Measurements from ENCODE around the gene SPSB2.
"Not testable (repeated sequence)": the region's sequence is repeated elsewhere in the genome, so short reads cannot be mapped to it uniquely, and the experiment has no call there.

SPSB2 gene

DNA sequence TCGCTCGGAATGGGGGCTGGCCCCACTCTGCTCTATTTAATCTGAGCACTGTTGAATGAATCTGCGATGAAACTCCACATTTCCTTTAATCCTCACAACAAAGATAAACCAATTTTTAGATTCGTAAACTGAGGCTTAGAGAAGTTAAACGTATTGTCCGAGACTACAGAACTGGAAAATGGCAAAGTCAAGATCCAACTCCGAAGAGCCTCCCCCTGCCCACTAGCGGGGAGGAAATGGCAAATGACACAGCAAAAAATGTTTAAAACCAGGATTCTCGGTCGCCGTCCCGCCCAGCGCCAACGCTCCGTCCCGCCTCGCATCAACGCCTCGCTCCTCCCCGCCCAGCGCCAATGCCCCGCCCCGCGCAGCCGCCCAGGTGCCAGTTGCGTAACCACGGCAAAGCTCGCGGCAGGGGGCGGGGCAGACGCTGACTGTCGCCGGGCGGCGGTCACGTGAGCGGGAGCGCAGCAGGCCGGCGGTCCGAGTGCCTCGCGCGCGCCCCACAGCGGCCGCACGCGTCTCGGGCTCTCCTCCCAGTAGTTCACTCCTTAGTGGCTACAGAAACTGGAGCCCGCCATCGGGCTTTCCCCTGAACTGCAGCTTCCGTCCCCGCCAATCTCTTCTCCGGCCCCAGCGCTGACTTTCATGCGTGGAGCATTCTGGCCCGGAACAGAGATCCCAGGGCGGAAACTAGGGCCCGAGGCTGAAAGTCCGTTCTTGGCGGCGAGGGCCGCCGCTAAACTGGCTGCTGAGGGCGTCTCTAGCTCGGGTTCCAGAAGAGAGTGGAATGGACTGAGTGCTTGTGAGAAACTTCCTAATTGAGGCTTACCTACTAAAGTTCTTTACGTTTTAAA, 17.9 kb upstream of the SPSB2 start:
- H3F3A ChIP-seq (ENCODE audit: insufficient read depth, low read length) = peaks cover 9% of the 10 kb centered on the region; the same call in 1 of the 2 replicates
- H2AFZ ChIP-seq (ENCODE audit: low read length) = peak overlapping the region; percentile 71
- peak overlapping the region; percentile 64 for H3K9ac ChIP-seq (ENCODE audit: low read length)
- peak overlapping the region; percentile 77 for H3K27ac ChIP-seq (ENCODE audit: low read length)
- no peaks in the 10 kb centered on the region for H3K9me2 ChIP-seq (replicated peaks; ENCODE audit: insufficient read depth, low read length)
- DNase-seq = peak; percentile 99
- no peaks in the 10 kb centered on the region for H3K27me3 ChIP-seq (replicated peaks; ENCODE audit: insufficient read depth, low read length)
- H4K20me1 ChIP-seq (ENCODE audit: insufficient read depth, low read length) = no peaks in the 10 kb centered on the region
- no peaks in the 10 kb centered on the region for H3K79me2 ChIP-seq (ENCODE audit: low read length)
- no peak for TF ChIP-seq EZH2 (optimal IDR thresholded peaks at IDR 0.05; ENCODE audit: low read depth, low read length)
- TF ChIP-seq, protein P1, sequence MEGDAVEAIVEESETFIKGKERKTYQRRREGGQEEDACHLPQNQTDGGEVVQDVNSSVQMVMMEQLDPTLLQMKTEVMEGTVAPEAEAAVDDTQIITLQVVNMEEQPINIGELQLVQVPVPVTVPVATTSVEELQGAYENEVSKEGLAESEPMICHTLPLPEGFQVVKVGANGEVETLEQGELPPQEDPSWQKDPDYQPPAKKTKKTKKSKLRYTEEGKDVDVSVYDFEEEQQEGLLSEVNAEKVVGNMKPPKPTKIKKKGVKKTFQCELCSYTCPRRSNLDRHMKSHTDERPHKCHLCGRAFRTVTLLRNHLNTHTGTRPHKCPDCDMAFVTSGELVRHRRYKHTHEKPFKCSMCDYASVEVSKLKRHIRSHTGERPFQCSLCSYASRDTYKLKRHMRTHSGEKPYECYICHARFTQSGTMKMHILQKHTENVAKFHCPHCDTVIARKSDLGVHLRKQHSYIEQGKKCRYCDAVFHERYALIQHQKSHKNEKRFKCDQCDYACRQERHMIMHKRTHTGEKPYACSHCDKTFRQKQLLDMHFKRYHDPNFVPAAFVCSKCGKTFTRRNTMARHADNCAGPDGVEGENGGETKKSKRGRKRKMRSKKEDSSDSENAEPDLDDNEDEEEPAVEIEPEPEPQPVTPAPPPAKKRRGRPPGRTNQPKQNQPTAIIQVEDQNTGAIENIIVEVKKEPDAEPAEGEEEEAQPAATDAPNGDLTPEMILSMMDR (IDR thresholded peaks at IDR 0.05; ENCODE audit: low read length) = peak; percentile 87
- no peak for TF ChIP-seq EZH2phosphoT487 (IDR thresholded peaks at IDR 0.05; ENCODE audit: low read length)
- H3K4me1 ChIP-seq (ENCODE audit: low read length) = peaks cover 11% of the 10 kb centered on the region
- H3K4me2 ChIP-seq (ENCODE audit: low read depth, low read length) = peak overlapping the region; percentile 86
- peak overlapping the region; percentile 46 for H3K4me3 ChIP-seq (ENCODE audit: low read length)
- no peaks in the 10 kb centered on the region for H3K36me3 ChIP-seq (replicated peaks; ENCODE audit: insufficient read depth, low read length)
- H3K9me3 ChIP-seq (replicated peaks; ENCODE audit: insufficient read depth, low read length) = no peaks in the 10 kb centered on the region

DNA sequence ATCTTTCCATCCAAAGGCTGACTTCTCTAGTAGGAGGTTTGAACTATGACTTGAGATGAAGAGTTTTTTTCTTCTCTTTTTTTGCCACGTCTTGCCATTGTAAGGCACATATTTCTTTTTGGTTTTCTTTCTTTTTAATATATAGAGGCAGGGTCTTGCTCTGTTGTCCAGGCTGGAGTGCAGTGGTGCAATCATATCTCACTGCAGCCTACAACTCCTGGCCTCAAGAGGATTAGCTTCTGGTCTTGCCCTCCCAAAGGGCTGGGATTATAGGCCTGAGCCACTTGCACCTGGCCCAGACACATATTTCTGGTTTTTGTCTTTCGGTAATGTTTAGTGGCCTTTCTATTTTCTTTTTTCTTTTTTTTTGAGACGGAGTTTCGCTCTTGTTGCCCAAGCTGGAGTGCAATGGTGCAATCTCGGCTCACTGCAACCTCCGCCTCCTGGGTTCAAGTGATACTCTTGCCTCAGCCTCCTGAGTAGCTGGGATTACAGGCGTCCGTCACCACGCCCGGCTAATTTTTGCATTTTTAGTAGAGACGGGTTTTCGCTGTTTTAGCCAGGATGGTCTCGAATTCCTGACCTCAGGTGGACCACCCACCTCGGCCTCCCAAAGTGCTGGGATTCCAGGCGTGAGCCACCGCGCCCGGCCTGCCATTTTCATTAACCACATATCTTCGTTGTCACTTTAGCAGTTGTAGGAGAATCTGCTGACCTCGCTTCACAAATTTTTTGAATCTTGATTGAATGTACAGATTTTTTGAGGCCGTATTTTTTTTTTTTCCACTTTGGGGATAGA, 16.9 kb upstream of the SPSB2 start:
- Histone ChIP-seq H3K4me1 (ENCODE audit: low read length) (peaks cover 11% of the 10 kb centered on the region), H3K27ac (ENCODE audit: low read length) (peak overlapping the region; percentile 75; the same call in 1 of the 2 replicates), H3K4me2 (ENCODE audit: low read depth, low read length) (peak overlapping the region; percentile 86; the same call in 1 of the 2 replicates)
- not testable (repeated sequence) for H3F3A ChIP-seq (ENCODE audit: insufficient read depth, low read length); H3K9ac ChIP-seq (ENCODE audit: low read length); DNase-seq; H3K4me3 ChIP-seq (ENCODE audit: low read length); H3K79me2 ChIP-seq (ENCODE audit: low read length); H3K27me3 ChIP-seq (replicated peaks; ENCODE audit: insufficient read depth, low read length); H3K36me3 ChIP-seq (replicated peaks; ENCODE audit: insufficient read depth, low read length); H3K9me3 ChIP-seq (replicated peaks; ENCODE audit: insufficient read depth, low read length); H3K9me2 ChIP-seq (replicated peaks; ENCODE audit: insufficient read depth, low read length); H2AFZ ChIP-seq (ENCODE audit: low read length); H4K20me1 ChIP-seq (ENCODE audit: insufficient read depth, low read length)

DNA sequence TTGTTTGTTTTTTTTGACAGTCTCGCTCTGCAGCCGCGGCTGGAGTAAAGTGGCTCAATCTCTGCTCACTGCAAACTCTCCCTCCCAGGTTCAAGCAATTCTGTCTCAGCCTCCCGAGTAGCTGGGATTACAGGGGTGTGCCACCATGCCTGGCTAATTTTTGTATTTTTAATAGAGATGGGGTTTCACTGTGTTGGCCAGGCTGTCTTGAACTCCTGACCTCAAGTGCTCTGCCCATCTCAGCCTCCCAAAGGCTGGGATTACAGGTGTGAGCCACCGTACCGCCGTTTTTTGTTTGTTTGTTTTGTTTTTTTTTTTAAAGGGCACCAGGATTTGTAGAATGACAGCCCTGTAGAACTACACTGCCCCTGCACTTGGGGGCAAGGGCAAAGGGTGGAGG, 15.7 kb upstream of the SPSB2 start:
- H3K9me3 ChIP-seq (replicated peaks; ENCODE audit: insufficient read depth, low read length); H3K36me3 ChIP-seq (replicated peaks; ENCODE audit: insufficient read depth, low read length); H2AFZ ChIP-seq (ENCODE audit: low read length); H3K27ac ChIP-seq (ENCODE audit: low read length); H3K9ac ChIP-seq (ENCODE audit: low read length); H3K4me2 ChIP-seq (ENCODE audit: low read depth, low read length); DNase-seq; H3K27me3 ChIP-seq (replicated peaks; ENCODE audit: insufficient read depth, low read length); H3K9me2 ChIP-seq (replicated peaks; ENCODE audit: insufficient read depth, low read length); H3K79me2 ChIP-seq (ENCODE audit: low read length); H4K20me1 ChIP-seq (ENCODE audit: insufficient read depth, low read length); H3K4me3 ChIP-seq (ENCODE audit: low read length); H3F3A ChIP-seq (ENCODE audit: insufficient read depth, low read length): not testable (repeated sequence)
- peaks cover 11% of the 10 kb centered on the region for H3K4me1 ChIP-seq (ENCODE audit: low read length)

DNA sequence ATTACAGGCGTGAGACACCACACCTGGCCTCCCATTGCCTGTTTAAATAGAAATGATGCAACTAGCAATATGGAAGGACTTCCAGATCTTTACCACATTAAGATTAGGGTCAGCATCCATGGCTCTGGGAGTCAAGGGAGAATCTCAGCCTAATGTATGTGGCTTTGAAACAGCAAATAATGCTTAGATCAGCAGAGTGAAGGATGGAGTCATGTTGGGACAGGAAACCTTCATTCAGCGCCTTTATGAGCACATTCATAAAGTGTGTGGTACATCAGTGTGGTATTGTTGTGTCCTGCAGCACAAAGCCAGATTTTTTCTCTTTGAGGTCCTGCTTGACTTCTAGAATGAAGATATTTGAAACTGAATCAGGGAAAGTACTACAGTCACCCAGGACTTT, 15.3 kb upstream of the SPSB2 start:
- Histone ChIP-seq H3K4me3 (ENCODE audit: low read length) (no peak overlapping the region), H3K36me3 (replicated peaks; ENCODE audit: insufficient read depth, low read length) (no peaks in the 10 kb centered on the region), H3K27ac (ENCODE audit: low read length) (no peak overlapping the region), H2AFZ (ENCODE audit: low read length) (no peak overlapping the region), H3K9me3 (replicated peaks; ENCODE audit: insufficient read depth, low read length) (no peaks in the 10 kb centered on the region), H3F3A (ENCODE audit: insufficient read depth, low read length) (peaks cover 9% of the 10 kb centered on the region; the same call in 1 of the 2 replicates), H3K9me2 (replicated peaks; ENCODE audit: insufficient read depth, low read length) (no peaks in the 10 kb centered on the region), H4K20me1 (ENCODE audit: insufficient read depth, low read length) (no peaks in the 10 kb centered on the region), H3K27me3 (replicated peaks; ENCODE audit: insufficient read depth, low read length) (no peaks in the 10 kb centered on the region), H3K9ac (ENCODE audit: low read length) (no peak overlapping the region), H3K4me1 (ENCODE audit: low read length) (peaks cover 11% of the 10 kb centered on the region), H3K4me2 (ENCODE audit: low read depth, low read length) (no peak overlapping the region), H3K79me2 (ENCODE audit: low read length) (no peaks in the 10 kb centered on the region)
- no peak for DNase-seq
- TF ChIP-seq EZH2 (optimal IDR thresholded peaks at IDR 0.05; ENCODE audit: low read depth, low read length) (no peak), EZH2phosphoT487 (IDR thresholded peaks at IDR 0.05; ENCODE audit: low read length) (no peak)
- TF ChIP-seq, protein P1 (IDR thresholded peaks at IDR 0.05; ENCODE audit: low read length) = no peak
